GM12878 (cell line): ENCODE measurements around the gene DLAT. TPM values are rescaled to one million over a fixed set of nuclear protein-coding genes. Genes with fewer than 3 reads are reported as not detected.

Experiments
- ASH2L ChIP-seq: fragments of 300-600, 200-600 bp; sonication (generic); IDR thresholded peaks from 2 replicates; pipeline ENCODE4 v1.6.1; 2017; ENCODE audit warnings: low read depth, mild to moderate bottlenecking, borderline replicate concordance
- BHLHE40 ChIP-seq, 2 experiments: fragments of 450-650 bp in 1 of 2; IDR thresholded peaks; 2 replicates each; pipeline ENCODE4 v1.6.1; 2011 to 2017; ENCODE audit warnings: low read depth in 2 of 2, borderline replicate concordance in 1 of 2, improper control_type of control experiment in 1 of 2, low read length in 1 of 2, mild to moderate bottlenecking in 1 of 2
- CBFB ChIP-seq: IDR thresholded peaks from 2 replicates; pipeline ENCODE4 v1.6.1; 2016; ENCODE audit warnings: antibody characterized with exemption, low read depth
- NR2C1 ChIP-seq: fragments of 450-650 bp; IDR thresholded peaks from 2 replicates; pipeline ENCODE4 v1.6.1; 2017; ENCODE audit warnings: antibody characterized with exemption, mild to moderate bottlenecking, moderate library complexity
- POLR2AphosphoS2 ChIP-seq: IDR thresholded peaks from 2 replicates; pipeline ENCODE4 v1.6.1; 2011; ENCODE audit warnings: low read depth, mild to moderate bottlenecking, low read length, improper control_type of control experiment, moderate library complexity
- SIN3A ChIP-seq: IDR thresholded peaks from 2 replicates; pipeline ENCODE4 v1.6.1; 2012; ENCODE audit warnings: low read depth, low read length, improper control_type of control experiment
- SMAD1 ChIP-seq: fragments of 450-650 bp; IDR thresholded peaks from 2 replicates; pipeline ENCODE4 v1.6.1; 2018; ENCODE audit warnings: mild to moderate bottlenecking, low read depth; ENCODE audit not compliant: partially characterized antibody
- TAF1 ChIP-seq: IDR thresholded peaks from 2 replicates; pipeline ENCODE4 v1.6.1; 2011; ENCODE audit warnings: mild to moderate bottlenecking, low read depth, low read length, borderline replicate concordance
- TARDBP ChIP-seq: IDR thresholded peaks from 2 replicates; pipeline ENCODE4 v1.6.1; 2016; ENCODE audit warnings: borderline replicate concordance
- TCF3 ChIP-seq: IDR thresholded peaks from 2 replicates; pipeline ENCODE4 v1.6.1; 2012; ENCODE audit warnings: low read depth, mild to moderate bottlenecking, low read length, borderline replicate concordance; ENCODE audit not compliant: insufficient read depth
- TCF7 ChIP-seq: IDR thresholded peaks from 2 replicates; pipeline ENCODE4 v1.6.1; 2014; ENCODE audit warnings: antibody characterized with exemption, borderline replicate concordance
- ZBED1 ChIP-seq: IDR thresholded peaks from 2 replicates; pipeline ENCODE4 v1.6.1; 2016; ENCODE audit warnings: borderline replicate concordance
- ZBTB40 ChIP-seq: fragments of 450-650 bp; IDR thresholded peaks from 2 replicates; pipeline ENCODE4 v1.6.1; 2016; ENCODE audit warnings: mild to moderate bottlenecking, moderate library complexity, borderline replicate concordance
- ZNF24 ChIP-seq: fragments of 450-650 bp; IDR thresholded peaks from 2 replicates; pipeline ENCODE4 v1.6.1; 2017; ENCODE audit warnings: antibody characterized with exemption, mild to moderate bottlenecking
- ZNF622 ChIP-seq: fragments of 450-650 bp; IDR thresholded peaks from 2 replicates; pipeline ENCODE4 v1.6.1; 2017; ENCODE audit warnings: mild to moderate bottlenecking, inconsistent platforms
- polyA plus RNA-seq, 11 experiments: library from polyadenylated mRNA; depleted of rRNA in 4 of 11; unstranded in 6 of 11; stranded (reverse) in 5 of 11; fragments of >200 nt; fragmentation: Nextera tagmentation in 4 of 11; fragmentation: Illumina TruSeq in 1 of 11; extraction: Ambion mirVana in 4 of 11; extraction: Trizol in 1 of 11; gene quantifications; 1 replicate in 1 of 11; 2 replicates in 10 of 11; pipeline versions ENCODE4 v1.2.1 to v1.2.3, GENCODE V29; 2011 to 2016; ENCODE audit warnings: inconsistent platforms in 2 of 11, missing spikeins in 2 of 11, low read depth in 1 of 11
- total RNA-seq, 4 experiments: library from RNA; depleted of rRNA in 3 of 4; stranded (reverse); fragments of >200 nt in 3 of 4; fragmentation: Illumina TruSeq in 1 of 4; extraction: Trizol in 1 of 4; gene quantifications; 2 replicates each; pipeline versions ENCODE4 v1.2.1 to v1.2.3, GENCODE V29; 2013 to 2021

Gene DLAT
- total and polyA plus RNA-seq, 10 of the 15 experiments (the other 5 are each of a cell fraction or from before 2014, with no cell fraction given): 16.5 to 79.9 (median 43.8) TPM

DNA sequence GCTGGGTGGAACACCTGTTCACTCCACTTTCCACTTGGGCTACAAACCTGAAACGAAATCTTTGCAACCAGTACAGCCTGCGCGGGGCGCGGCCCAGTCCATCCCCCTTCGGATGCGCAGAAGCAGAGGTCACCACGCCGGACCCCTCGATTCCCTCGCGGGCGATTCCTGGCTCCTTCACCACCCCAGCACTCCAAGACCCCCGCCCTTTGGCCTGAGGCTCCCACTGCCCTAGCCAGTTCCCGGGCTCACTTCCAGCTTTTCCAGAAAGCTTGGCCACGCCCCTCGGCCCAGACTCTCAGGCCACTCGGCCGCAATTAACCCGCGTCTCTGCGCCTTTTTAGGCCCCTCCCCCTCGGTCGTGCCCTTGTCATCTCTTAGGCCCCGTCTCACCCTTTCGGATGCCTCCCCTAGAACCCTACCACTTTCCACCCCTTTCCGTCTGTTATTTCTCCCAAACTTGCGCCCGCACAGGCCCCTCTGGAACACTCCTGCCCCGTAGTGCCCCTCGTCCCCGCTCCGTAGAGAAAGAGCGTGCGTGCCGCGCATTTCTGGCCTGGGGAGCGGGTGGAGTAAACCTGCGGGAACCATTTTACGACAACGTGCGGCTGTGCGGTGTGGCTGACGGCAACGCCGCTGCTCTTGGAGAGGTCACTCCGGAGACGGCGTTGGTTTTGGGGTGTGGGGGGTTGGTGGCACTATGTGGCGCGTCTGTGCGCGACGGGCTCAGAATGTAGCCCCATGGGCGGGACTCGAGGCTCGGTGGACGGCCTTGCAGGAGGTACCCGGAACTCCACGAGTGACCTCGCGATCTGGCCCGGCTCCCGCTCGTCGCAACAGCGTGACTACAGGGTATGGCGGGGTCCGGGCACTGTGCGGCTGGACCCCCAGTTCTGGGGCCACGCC is at the start of gene DLAT (continued):
- TF ChIP-seq ZBTB40: no peak; the same call in 1 of the 2 replicates
- peak; percentile 81 for TF ChIP-seq CBFB
- peak; percentile 76 for TF ChIP-seq NR2C1
- TF ChIP-seq TCF3: 0 out of 2 replicates have a peak, but pooled peaks have one; percentile 45
- no peak for TF ChIP-seq TCF7
- no peak; the same call in 1 of the 2 replicates for TF ChIP-seq ZBED1
- no peak for TF ChIP-seq SIN3A
- peak; percentile 61 to 75; a peak in 3 of 4 replicates for TF ChIP-seq BHLHE40 (IDR thresholded peaks at IDR 0.05; ENCODE audit: borderline replicate concordance in 1 of 2, low read depth in 2 of 2, low read length in 1 of 2)
- TF ChIP-seq TAF1: peak; percentile 85
- TF ChIP-seq POLR2AphosphoS2: peak; percentile 79
- TF ChIP-seq TARDBP: no peak
- TF ChIP-seq SMAD1: peak; percentile 49
- no peak for TF ChIP-seq ASH2L
- no peak for TF ChIP-seq ZNF622
- TF ChIP-seq ZNF24: no peak
